Measurements from ENCODE around the gene AK5. TPM values are rescaled to one million over a fixed set of nuclear protein-coding genes. Genes with fewer than 3 reads are reported as not detected.

Gene AK5
- polyA plus RNA-seq, 1 donor from 2014 or later, result 2.7 TPM

- no peaks in the 10 kb centered on the region for H3K4me1 Mint-ChIP-seq
- H3K36me3 Mint-ChIP-seq, result no peaks in the 10 kb centered on the region
- H3K9me3 Mint-ChIP-seq, result peaks cover 0 to 6% (median 3%) of the 10 kb centered on the region in 3 donors
- no peak overlapping the region for H3K27ac Mint-ChIP-seq
- no peak overlapping the region for H3K4me3 Mint-ChIP-seq
- peaks cover 2% of the 10 kb centered on the region for H3K27me3 Mint-ChIP-seq
These were observed 72.7 kb downstream of the AK5 start for GRCh38 chr1:77354536-77354935.

- H3K27ac Mint-ChIP-seq, result no peak overlapping the region
These were observed 73.2 kb downstream of the AK5 start for GRCh38 chr1:77355010-77355409.

GRCh38 chr1:77356136-77356535, 74.3 kb downstream of the AK5 start:
- Mint-ChIP-seq H3K9me3 (peaks cover 0 to 6% (median 3%) of the 10 kb centered on the region in 3 donors), H3K4me1 (no peaks in the 10 kb centered on the region), H3K4me3 (no peak overlapping the region), H3K27ac (no peak overlapping the region), H3K36me3 (no peaks in the 10 kb centered on the region), H3K27me3 (peaks cover 2% of the 10 kb centered on the region)

More at GRCh38 chr1:77355010-77355409, 73.2 kb downstream of the AK5 start:
- no peaks in the 10 kb centered on the region for H3K36me3 Mint-ChIP-seq
- peaks cover 2% of the 10 kb centered on the region for H3K27me3 Mint-ChIP-seq
- peaks cover 0 to 6% (median 3%) of the 10 kb centered on the region in 3 donors for H3K9me3 Mint-ChIP-seq
- no peak overlapping the region for H3K4me3 Mint-ChIP-seq
- H3K4me1 Mint-ChIP-seq, result no peaks in the 10 kb centered on the region

GRCh38 chr1:77360256-77360655, 78.4 kb downstream of the AK5 start:
- Mint-ChIP-seq H3K4me1 (no peaks in the 10 kb centered on the region), H3K36me3 (no peaks in the 10 kb centered on the region), H3K27ac (no peak overlapping the region), H3K27me3 (peaks cover 6% of the 10 kb centered on the region), H3K9me3 (peaks cover 0 to 6% (median 3%) of the 10 kb centered on the region in 3 donors), H3K4me3 (no peak overlapping the region)

- H3K27me3 Mint-ChIP-seq, result peaks cover 4% of the 10 kb centered on the region
- no peaks in the 10 kb centered on the region for H3K36me3 Mint-ChIP-seq
- no peak overlapping the region for H3K4me3 Mint-ChIP-seq
- no peaks in the 10 kb centered on the region for H3K4me1 Mint-ChIP-seq
- H3K9me3 Mint-ChIP-seq, result peaks cover 0 to under 1% (median 0%) of the 10 kb centered on the region in 3 donors
- H3K27ac Mint-ChIP-seq, result no peak overlapping the region
These were observed 79.8 kb downstream of the AK5 start for GRCh38 chr1:77361621-77362020.

- Mint-ChIP-seq H3K36me3 (no peaks in the 10 kb centered on the region), H3K9me3 (no peaks in the 10 kb centered on the region), H3K27ac (no peak overlapping the region), H3K27me3 (no peaks in the 10 kb centered on the region), H3K4me1 (no peaks in the 10 kb centered on the region), H3K4me3 (no peak overlapping the region)
These were observed 88.3 kb downstream of the AK5 start for GRCh38 chr1:77370161-77370560.

GRCh38 chr1:77370583-77371306, 88.9 kb downstream of the AK5 start:
- no peaks in the 10 kb centered on the region for H3K36me3 Mint-ChIP-seq
- H3K4me3 Mint-ChIP-seq, result no peak overlapping the region
- H3K4me1 Mint-ChIP-seq, result no peaks in the 10 kb centered on the region
- no peak overlapping the region for H3K27ac Mint-ChIP-seq
- H3K27me3 Mint-ChIP-seq, result no peaks in the 10 kb centered on the region
- H3K9me3 Mint-ChIP-seq, result no peaks in the 10 kb centered on the region

GRCh38 chr1:77371396-77371795, 89.6 kb downstream of the AK5 start:
- no peaks in the 10 kb centered on the region for H3K4me1 Mint-ChIP-seq
- no peaks in the 10 kb centered on the region for H3K9me3 Mint-ChIP-seq
- no peak overlapping the region for H3K4me3 Mint-ChIP-seq
- no peaks in the 10 kb centered on the region for H3K27me3 Mint-ChIP-seq
- no peaks in the 10 kb centered on the region for H3K36me3 Mint-ChIP-seq
- no peak overlapping the region for H3K27ac Mint-ChIP-seq

GRCh38 chr1:77373702-77374101, 91.9 kb downstream of the AK5 start:
- H3K4me1 Mint-ChIP-seq, result no peaks in the 10 kb centered on the region
- no peaks in the 10 kb centered on the region for H3K36me3 Mint-ChIP-seq
- no peak overlapping the region for H3K4me3 Mint-ChIP-seq
- peaks cover 4% of the 10 kb centered on the region for H3K27me3 Mint-ChIP-seq
- H3K9me3 Mint-ChIP-seq, result no peaks in the 10 kb centered on the region
- H3K27ac Mint-ChIP-seq, result no peak overlapping the region

- H3K27me3 Mint-ChIP-seq, result peaks cover 5% of the 10 kb centered on the region
- no peaks in the 10 kb centered on the region for H3K9me3 Mint-ChIP-seq
- H3K4me1 Mint-ChIP-seq, result no peaks in the 10 kb centered on the region
- H3K27ac Mint-ChIP-seq, result no peak overlapping the region
- H3K36me3 Mint-ChIP-seq, result no peaks in the 10 kb centered on the region
- H3K4me3 Mint-ChIP-seq, result no peak overlapping the region
These were observed 93.7 kb downstream of the AK5 start for GRCh38 chr1:77375541-77375940.

- Mint-ChIP-seq H3K4me1 (no peaks in the 10 kb centered on the region), H3K27me3 (peaks cover 5% of the 10 kb centered on the region), H3K9me3 (no peaks in the 10 kb centered on the region), H3K27ac (no peak overlapping the region), H3K4me3 (no peak overlapping the region), H3K36me3 (no peaks in the 10 kb centered on the region)
These were observed 94.2 kb downstream of the AK5 start for GRCh38 chr1:77375990-77376389.

GRCh38 chr1:77378723-77379535, 97.1 kb downstream of the AK5 start:
- H3K4me1 Mint-ChIP-seq, result no peaks in the 10 kb centered on the region
- no peaks in the 10 kb centered on the region for H3K36me3 Mint-ChIP-seq
- H3K4me3 Mint-ChIP-seq, result no peak overlapping the region
- no peak overlapping the region for H3K27ac Mint-ChIP-seq
- H3K9me3 Mint-ChIP-seq, result no peaks in the 10 kb centered on the region
- peaks cover 7% of the 10 kb centered on the region for H3K27me3 Mint-ChIP-seq

GRCh38 chr1:77382366-77382765, 100.5 kb downstream of the AK5 start:
- no peak overlapping the region for H3K27ac Mint-ChIP-seq
- peaks cover 2% of the 10 kb centered on the region for H3K36me3 Mint-ChIP-seq
- H3K27me3 Mint-ChIP-seq, result peaks cover 10% of the 10 kb centered on the region
- H3K4me3 Mint-ChIP-seq, result no peak overlapping the region
- H3K9me3 Mint-ChIP-seq, result no peaks in the 10 kb centered on the region
- no peaks in the 10 kb centered on the region for H3K4me1 Mint-ChIP-seq

GRCh38 chr1:77383236-77383635, 101.4 kb downstream of the AK5 start:
- H3K9me3 Mint-ChIP-seq, result no peaks in the 10 kb centered on the region
- no peak overlapping the region for H3K4me3 Mint-ChIP-seq
- H3K27ac Mint-ChIP-seq, result no peak overlapping the region
- no peaks in the 10 kb centered on the region for H3K4me1 Mint-ChIP-seq
- H3K36me3 Mint-ChIP-seq, result peaks cover 2% of the 10 kb centered on the region
- H3K27me3 Mint-ChIP-seq, result peaks cover 10% of the 10 kb centered on the region

- H3K36me3 Mint-ChIP-seq, result peaks cover 2% of the 10 kb centered on the region
- no peak overlapping the region for H3K4me3 Mint-ChIP-seq
- H3K27ac Mint-ChIP-seq, result no peak overlapping the region
- H3K9me3 Mint-ChIP-seq, result peaks cover 0 to 2% (median 0%) of the 10 kb centered on the region in 3 donors
- H3K27me3 Mint-ChIP-seq, result peaks cover 8% of the 10 kb centered on the region
- no peaks in the 10 kb centered on the region for H3K4me1 Mint-ChIP-seq
These were observed 103.7 kb downstream of the AK5 start for GRCh38 chr1:77385551-77385950.

- peaks cover 0 to 2% (median 0%) of the 10 kb centered on the region in 3 donors for H3K9me3 Mint-ChIP-seq
- H3K27me3 Mint-ChIP-seq, result peaks cover 7% of the 10 kb centered on the region
- H3K36me3 Mint-ChIP-seq, result peaks cover 2% of the 10 kb centered on the region
- H3K27ac Mint-ChIP-seq, result no peak overlapping the region
- no peaks in the 10 kb centered on the region for H3K4me1 Mint-ChIP-seq
- no peak overlapping the region for H3K4me3 Mint-ChIP-seq
These were observed 104.5 kb downstream of the AK5 start for GRCh38 chr1:77386276-77386675.

All from IgD-negative memory B cell (primary cell).